Choroid plexus epithelial cell (primary cell): Measurements from ENCODE around the gene HYAL2.

ENCODE experiments used
- DNase-seq: peaks from one replicate; pipeline ENCODE4 v3.0.0-alpha.2; 2010; ENCODE audit warnings: low read depth
- H3K4me3 ChIP-seq: 2 replicates; pipeline ENCODE4 v1.5.1; 2011; ENCODE audit warnings: low read depth, mild to moderate bottlenecking, control low read depth, low read length, moderate library complexity
- TF ChIP-seq, protein P1 (sequence below): conservative IDR thresholded peaks from 2 replicates; pipeline ENCODE4 v1.5.1; 2011; ENCODE audit warnings: low read depth, mild to moderate bottlenecking, control low read depth, inconsistent platforms, low read length, moderate library complexity

The HYAL2 gene

DNA sequence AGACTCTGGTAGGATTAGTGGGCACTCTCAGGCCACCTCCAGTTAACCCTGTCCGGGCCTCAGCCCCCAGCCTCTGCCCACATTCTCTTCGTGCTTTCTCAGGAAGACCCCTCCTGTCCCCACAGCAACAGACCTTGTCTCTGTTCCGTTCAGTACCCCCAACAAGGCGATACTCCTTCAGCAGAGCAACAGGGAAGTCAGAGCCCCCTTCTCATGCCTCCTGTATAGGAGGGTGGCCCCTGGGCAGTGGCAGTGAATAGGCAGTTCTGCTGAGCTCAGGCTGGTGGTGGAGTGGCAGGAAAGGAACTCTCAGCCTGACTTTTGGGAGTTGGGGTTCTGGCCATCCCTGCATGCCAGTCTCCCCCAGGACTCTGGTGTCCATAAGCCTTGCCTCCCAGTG, 53.1 kb downstream of the HYAL2 start:
- DNase-seq: no peak
- TF ChIP-seq, protein P1, sequence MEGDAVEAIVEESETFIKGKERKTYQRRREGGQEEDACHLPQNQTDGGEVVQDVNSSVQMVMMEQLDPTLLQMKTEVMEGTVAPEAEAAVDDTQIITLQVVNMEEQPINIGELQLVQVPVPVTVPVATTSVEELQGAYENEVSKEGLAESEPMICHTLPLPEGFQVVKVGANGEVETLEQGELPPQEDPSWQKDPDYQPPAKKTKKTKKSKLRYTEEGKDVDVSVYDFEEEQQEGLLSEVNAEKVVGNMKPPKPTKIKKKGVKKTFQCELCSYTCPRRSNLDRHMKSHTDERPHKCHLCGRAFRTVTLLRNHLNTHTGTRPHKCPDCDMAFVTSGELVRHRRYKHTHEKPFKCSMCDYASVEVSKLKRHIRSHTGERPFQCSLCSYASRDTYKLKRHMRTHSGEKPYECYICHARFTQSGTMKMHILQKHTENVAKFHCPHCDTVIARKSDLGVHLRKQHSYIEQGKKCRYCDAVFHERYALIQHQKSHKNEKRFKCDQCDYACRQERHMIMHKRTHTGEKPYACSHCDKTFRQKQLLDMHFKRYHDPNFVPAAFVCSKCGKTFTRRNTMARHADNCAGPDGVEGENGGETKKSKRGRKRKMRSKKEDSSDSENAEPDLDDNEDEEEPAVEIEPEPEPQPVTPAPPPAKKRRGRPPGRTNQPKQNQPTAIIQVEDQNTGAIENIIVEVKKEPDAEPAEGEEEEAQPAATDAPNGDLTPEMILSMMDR: no peak
- no peak overlapping the region for H3K4me3 ChIP-seq

DNA sequence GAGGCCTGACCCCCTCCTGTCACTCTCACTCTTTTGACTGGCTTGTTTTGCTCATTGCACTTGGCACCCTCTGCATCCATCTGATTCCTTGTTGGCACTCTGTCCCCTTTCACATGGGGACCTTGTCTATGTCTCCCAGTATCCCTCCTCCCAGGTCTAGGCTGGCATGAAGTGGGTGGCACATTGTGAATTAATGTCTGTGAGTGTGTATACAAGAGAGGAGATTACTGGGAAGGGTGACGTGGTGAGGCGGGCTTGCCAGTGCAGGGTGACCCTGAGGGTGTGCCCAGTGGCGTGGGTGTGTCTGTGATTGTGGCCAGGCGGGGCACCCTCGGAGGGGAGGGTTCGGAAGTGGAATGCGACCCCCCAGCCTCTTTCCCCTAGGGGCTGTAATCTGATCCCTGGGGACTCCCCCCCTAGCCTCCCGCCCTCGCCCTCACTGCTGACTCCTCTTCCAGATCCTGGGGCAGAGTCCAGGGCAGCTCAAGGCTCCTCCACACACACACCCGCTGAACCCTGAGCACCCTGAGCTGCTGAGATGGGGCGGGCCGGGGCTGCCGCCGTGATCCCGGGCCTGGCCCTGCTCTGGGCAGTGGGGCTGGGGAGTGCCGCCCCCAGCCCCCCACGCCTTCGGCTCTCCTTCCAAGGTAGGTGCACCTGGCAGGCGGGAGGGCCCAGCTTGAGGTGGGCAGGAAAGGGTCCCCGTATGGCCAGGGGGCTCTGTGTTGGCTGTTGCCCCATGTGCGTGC, 53.7 kb downstream of the HYAL2 start, which contains the start of gene SEMA3B:
SEMA3B (plus strand) TSS at position 445 of the 749 bp plus-strand sequence; CDS start at position 539, 94 bp downstream.
- TF ChIP-seq, protein P1: no peak
- DNase-seq: no peak
- H3K4me3 ChIP-seq: no peak within 1 kb of the TSS

DNA sequence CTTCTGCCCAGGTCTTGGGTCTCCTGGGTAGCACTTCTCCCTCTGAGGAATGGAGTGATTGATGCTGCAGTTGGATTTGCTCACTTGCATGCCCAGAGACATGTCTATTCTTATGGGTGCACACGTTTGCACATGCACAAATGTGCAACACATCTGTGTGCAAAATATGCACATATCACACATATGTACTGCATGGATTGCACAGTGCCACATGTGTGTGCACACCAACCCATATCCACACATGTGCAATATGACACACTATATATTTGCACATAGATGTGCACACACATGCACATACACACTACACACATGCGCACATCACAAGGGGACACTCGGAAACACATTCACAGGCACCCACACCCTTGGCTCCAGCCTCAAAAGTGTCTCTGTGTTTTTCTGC, 54.3 kb downstream of the HYAL2 start:
- no peak for DNase-seq
- TF ChIP-seq, protein P1: no peak
- H3K4me3 ChIP-seq: no peak overlapping the region
